ENCODE measurements around the gene EME1. TPM values are rescaled to one million over a fixed set of nuclear protein-coding genes. Genes with fewer than 3 reads are reported as not detected.
A peak's percentile ranks its signal among the peaks of the same experiment; 100 is the strongest.

The EME1 gene
- polyA plus RNA-seq, 2 of the 4 experiments (the other 2 are of a cell fraction) = 24.3 to 29.9 TPM

- peak overlapping the region; percentile 70 for H3K4me3 ChIP-seq
- CTCF ChIA-PET = interaction anchor here (1.0 to 33.9 kb wide), 7 partner anchors 8 to 204 kb away, joined by 3 to 445 read pairs (median 3); partner anchors contain the start of genes COL1A1 and LRRC59
- H3K9me3 ChIP-seq = no peaks in the 10 kb centered on the region
- DNase-seq (ENCODE audit: low read depth in 1 of 2, low spot score in 1 of 2) = no peak
- H3K4me2 ChIP-seq = peak overlapping the region; percentile 81
- POLR2A ChIA-PET = interaction anchor here (2.0 kb wide), 1 partner anchor 24 kb away, joined by 7 read pairs; the partner anchor contains the start of gene LRRC59
- WGBS (ENCODE audit: missing lambda C conversion rate) = 74% methylated on average over 2 of the region's 2 CpGs
- peak overlapping the region; percentile 94 to 95; a peak in 4 of 6 replicates for H3K27ac ChIP-seq
- FAIRE-seq = no peak
- TF ChIP-seq E2F6 (IDR thresholded peaks at IDR 0.05; ENCODE audit: borderline replicate concordance, low read depth) (no peak), RAD21 (conservative IDR thresholded peaks at IDR 0.05 in 1 of 2, IDR thresholded peaks at IDR 0.05 in 1 of 2) (no peak)
- ATAC-seq = no peak
- peaks cover 14% of the 10 kb centered on the region; the same call in 2 of the 3 replicates for H3K4me1 ChIP-seq
Measured at GRCh38 chr17:50373705-50374104, 676 bp downstream of the EME1 start.

GRCh38 chr17:50375858-50376538 lies 3.0 kb downstream of the EME1 start:
- ChIA-PET POLR2A (no interaction called here), CTCF (interaction anchor here (1.3 to 33.9 kb wide), 3 partner anchors 9 to 17 kb away, joined by 3 to 445 read pairs (median 108); partner anchors contain the start of gene LRRC59)
- no peak for FAIRE-seq
- H3K9me3 ChIP-seq = no peaks in the 10 kb centered on the region
- H3K4me2 ChIP-seq = no peak overlapping the region
- no peak for DNase-seq (ENCODE audit: low read depth in 1 of 2, low spot score in 1 of 2)
- H3K4me3 ChIP-seq = no peak overlapping the region
- ATAC-seq = no peak
- 65% methylated on average over 5 of the region's 5 CpGs for WGBS (ENCODE audit: missing lambda C conversion rate)
- H3K27ac ChIP-seq = no peak overlapping the region
- no peak for TF ChIP-seq HDAC2 (IDR thresholded peaks at IDR 0.05)
- TF ChIP-seq CEBPB (IDR thresholded peaks at IDR 0.05) = no peak
- no peak for TF ChIP-seq NR3C1 (IDR thresholded peaks at IDR 0.05)
- no peak for TF ChIP-seq ATOH8 (CRISPR knock-in tag; IDR thresholded peaks at IDR 0.05; ENCODE audit: low read depth)
- TF ChIP-seq MAFK (IDR thresholded peaks at IDR 0.05; ENCODE audit: partially characterized antibody) = no peak
- TF ChIP-seq USF2 (IDR thresholded peaks at IDR 0.05) = no peak
- TF ChIP-seq POLR2A (IDR thresholded peaks at IDR 0.05; ENCODE audit: low read length) = no peak
- no peak for TF ChIP-seq ZSCAN20 (CRISPR knock-in tag; IDR thresholded peaks at IDR 0.05)
- no peak for TF ChIP-seq NPAS2 (CRISPR knock-in tag; IDR thresholded peaks at IDR 0.05; ENCODE audit: borderline replicate concordance)
- no peak for TF ChIP-seq FOSB (CRISPR knock-in tag; IDR thresholded peaks at IDR 0.05)
- TF ChIP-seq ELK1 (IDR thresholded peaks at IDR 0.05; ENCODE audit: low read depth, low read length) = no peak
- TF ChIP-seq POLR2AphosphoS2 (conservative IDR thresholded peaks at IDR 0.05; ENCODE audit: low read length) = no peak
- no peak for TF ChIP-seq RCOR1 (IDR thresholded peaks at IDR 0.05; ENCODE audit: low read depth, low read length)
- no peak for TF ChIP-seq CHD2 (IDR thresholded peaks at IDR 0.05; ENCODE audit: low read length, partially characterized antibody)
- TF ChIP-seq BHLHE40 (IDR thresholded peaks at IDR 0.05; ENCODE audit: low read depth, low read length) = no peak
- no peak for TF ChIP-seq EP300 (IDR thresholded peaks at IDR 0.05)
- TF ChIP-seq ZC3H11A (IDR thresholded peaks at IDR 0.05) = no peak
- no peak for TF ChIP-seq KDM1A (IDR thresholded peaks at IDR 0.05; ENCODE audit: low read depth)
- peaks cover 14% of the 10 kb centered on the region; the same call in 2 of the 3 replicates for H3K4me1 ChIP-seq

All from A549 (cell line).